Measurements from ENCODE around the gene ZMYND8. TPM values are rescaled to one million over a fixed set of nuclear protein-coding genes. Genes with fewer than 3 reads are reported as not detected.
"Not testable (repeated sequence)": the region's sequence is repeated elsewhere in the genome, so short reads cannot be mapped to it uniquely, and the experiment has no call there.

Gene ZMYND8
- polyA plus RNA-seq, 3 donors: 41.8 to 44.2 (median 43.6) TPM

DNA sequence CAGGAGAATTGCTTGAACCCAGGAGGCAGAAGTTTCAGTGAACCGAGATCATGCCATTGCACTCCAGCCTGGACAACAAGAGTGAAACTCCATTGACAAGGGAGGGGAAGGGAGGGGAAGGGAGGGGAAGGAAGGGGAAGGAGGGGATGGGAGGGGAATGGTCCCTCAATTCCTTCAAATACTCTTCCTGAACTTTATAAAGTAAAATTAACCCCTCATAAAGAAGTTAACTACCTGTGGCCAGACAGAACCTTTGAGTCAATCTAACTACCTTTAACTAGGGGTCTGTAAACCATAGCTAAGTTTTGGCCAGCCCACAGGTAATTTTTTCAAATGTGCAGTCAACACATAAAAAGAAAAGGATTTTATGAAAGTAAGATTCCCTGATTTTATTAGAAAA, 131.0 kb downstream of the ZMYND8 start:
- no peak for DNase-seq (ENCODE audit: extremely low read depth in 1 of 11, low read depth in 9 of 11, low spot score in 4 of 11)

DNA sequence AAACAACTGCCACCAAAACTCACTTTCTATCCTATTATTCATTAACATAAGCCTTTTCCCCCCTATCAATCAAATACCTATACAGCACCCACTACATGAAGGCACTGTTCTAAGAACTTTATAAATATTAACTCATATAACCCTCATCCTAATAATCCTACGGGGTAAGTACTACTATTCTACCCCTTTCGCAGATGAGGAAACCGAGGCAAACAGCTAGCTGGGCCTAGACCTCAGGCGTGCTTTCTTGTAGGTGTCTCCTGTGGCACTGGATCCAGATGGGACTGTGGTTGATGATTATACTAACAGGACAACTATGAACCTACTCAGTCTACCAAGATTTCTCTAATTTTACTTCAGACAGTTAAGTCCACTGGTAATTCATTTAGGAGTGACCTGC, 131.6 kb downstream of the ZMYND8 start:
- no peak for DNase-seq (ENCODE audit: extremely low read depth in 1 of 11, low read depth in 9 of 11, low spot score in 4 of 11)

DNA sequence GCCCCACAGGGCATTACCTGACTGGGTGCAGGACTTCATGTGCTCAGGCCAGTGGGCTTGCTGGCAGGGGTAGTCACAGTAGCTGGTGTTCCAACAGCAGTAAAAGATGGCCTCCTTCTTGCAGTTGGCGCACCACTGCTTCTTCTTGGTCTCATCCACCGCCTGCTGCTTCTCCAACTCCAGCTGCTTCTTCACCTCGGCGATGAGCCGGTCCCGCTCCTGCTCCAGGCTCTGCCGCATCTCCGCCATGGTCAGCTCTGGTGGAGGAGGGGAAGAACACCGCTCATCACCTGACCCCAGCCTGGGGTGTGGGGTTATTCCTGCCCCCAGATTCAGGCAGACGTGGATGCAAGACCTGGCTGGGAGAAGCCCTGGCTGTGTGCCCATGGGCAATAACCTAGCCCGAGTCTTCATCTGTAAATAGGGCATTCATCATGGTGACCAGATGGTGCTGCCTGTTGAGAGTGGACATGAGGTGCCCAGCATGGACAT, 132.2 kb downstream of the ZMYND8 start:
- DNase-seq (ENCODE audit: extremely low read depth in 1 of 11, low read depth in 9 of 11, low spot score in 4 of 11): no peak

DNA sequence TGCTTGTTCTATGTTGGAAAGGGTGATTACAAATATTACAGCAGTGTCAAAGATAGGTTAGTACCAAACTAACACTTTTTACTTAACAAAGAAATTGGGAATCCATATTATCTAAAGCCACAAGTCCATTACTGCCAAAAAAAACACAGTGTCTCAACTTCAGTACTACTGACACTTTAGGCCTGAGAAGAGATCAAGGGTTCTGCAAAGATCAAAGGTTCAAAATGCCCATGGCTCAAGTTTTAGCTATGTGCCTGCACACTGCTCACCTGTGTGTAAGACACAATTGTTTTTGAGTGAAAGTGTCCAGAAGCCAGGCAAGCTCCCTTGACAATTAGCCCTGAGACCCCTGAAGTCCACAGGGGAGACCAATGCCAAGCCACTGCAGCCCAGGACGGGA, 132.6 kb downstream of the ZMYND8 start:
- DNase-seq (ENCODE audit: extremely low read depth in 1 of 11, low read depth in 9 of 11, low spot score in 4 of 11): no peak

DNA sequence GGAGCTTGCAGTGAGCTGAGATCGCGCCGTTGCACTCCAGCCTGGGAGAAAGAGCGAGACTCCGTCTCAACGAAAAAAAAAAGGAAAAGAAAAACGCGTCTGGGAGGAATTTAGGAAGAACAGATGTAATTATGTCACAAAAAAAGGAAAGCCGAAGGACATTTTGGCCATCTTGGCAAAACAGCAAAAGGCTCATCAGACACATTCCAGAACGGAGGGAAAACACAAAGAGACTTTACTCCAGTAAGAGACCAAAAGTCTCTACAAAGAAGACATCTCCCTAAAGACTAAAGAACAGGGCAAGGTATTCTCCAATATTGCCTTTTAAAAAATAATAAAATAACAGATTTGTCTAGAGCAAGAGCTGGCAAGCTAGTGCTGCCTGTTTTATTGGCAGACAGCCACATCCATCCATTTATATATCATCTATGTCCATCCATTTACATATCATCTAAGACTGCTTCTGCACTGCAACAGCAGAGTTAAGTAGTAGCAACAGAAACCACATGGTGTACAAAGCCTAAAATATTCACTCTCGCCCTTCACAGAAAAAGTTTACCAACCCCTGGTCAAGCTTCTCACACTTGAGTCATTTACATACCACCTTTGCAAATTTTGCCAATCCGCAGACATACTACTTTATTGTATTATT, 133.9 kb downstream of the ZMYND8 start:
- DNase-seq (ENCODE audit: extremely low read depth in 1 of 11, low read depth in 9 of 11, low spot score in 4 of 11): no peak

DNA sequence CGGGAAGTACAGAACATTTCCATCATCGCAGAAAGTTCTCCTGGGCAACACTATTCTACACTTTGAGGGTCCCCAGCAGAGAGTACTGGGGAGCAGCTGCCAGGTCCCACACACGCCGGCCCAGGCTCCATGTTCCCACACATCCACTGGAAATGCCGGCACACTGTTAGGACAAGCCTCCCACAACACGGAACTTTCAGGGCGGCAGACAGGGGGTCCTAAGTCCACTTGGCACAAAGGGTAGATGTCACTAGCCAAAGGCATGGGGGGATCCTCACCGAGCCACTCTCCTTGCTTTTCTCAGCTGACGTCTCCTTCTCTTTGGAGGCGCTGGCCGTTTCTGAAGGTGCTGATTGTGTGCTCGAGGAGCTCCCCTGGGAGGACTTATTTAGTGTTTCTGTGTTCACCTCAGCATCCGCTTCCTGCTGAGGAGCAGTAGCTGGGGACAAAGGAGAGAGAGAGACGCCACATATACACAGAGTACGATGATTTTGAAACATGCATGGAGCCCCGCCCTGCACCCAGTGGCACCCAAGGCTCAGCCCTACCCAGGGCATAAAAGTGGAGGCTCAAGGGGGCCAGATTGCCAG, 135.4 kb downstream of the ZMYND8 start:
- DNase-seq (ENCODE audit: extremely low read depth in 1 of 11, low read depth in 9 of 11, low spot score in 4 of 11): no peak

DNA sequence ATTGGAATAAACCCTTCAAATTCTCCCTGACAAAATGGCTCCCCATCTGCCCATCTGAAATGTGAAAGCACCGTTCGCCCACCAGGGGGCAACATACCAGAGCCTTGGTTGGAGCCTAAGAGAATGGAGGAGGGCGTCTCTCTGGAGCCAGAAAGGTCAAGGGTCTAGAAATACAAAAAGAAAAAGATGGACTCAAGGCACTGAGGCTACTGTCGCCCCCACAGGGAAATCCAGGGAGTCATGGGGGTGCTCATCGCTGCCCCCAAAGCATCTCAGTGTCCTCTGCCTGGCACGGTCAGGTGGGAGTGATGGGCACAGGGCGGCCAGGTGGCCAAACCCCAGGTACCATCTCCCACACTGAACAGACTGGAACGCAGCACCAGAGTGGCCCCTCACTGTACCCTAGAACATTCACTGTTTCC, 136.3 kb downstream of the ZMYND8 start:
- DNase-seq (ENCODE audit: extremely low read depth in 1 of 11, low read depth in 9 of 11, low spot score in 4 of 11): no peak

DNA sequence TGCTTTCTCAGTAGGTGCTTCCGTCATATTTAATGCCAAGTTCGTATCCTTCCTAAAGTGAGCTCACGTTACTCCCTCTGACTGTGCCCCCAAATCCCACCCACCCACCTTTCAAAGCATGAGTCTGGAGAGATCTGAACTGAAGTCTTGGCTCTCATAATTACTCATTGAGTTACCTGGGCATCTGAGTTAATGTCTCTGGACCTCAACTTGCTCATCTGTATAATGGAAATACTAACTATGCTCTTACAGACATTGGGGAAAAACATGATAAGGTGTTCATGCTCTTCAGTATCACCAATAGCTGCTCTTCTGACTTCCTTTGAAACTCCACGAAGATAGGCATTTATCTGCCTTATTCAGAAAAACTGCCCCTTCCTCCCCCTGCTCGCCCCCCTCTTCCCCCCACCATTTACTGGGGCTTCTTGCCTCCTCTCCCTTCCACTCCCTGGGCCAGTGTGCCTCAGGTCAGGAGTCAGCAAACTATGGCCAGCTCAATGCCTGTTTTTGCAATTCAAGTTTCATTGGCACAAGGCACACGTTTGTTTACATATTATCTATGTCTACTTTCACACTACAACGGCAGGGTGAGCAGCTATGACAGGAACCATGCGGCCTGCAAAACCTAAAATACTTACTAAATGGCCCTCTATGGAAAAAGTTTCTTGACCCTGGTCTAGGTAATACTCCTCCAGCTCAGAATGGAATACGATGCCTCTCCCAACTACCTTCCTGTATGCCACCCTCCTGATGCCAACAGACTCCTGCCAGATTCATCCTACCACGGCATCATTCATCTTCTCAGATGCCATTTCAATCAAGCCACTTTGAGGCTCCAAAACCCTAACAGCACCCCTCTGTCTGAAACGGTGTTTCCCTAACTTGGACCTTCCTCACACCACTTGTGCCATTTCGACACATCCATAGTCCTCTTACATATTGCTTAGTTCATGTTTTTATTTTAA, 138.7 kb downstream of the ZMYND8 start:
- no peak for DNase-seq (ENCODE audit: extremely low read depth in 1 of 11, low read depth in 9 of 11, low spot score in 4 of 11)

DNA sequence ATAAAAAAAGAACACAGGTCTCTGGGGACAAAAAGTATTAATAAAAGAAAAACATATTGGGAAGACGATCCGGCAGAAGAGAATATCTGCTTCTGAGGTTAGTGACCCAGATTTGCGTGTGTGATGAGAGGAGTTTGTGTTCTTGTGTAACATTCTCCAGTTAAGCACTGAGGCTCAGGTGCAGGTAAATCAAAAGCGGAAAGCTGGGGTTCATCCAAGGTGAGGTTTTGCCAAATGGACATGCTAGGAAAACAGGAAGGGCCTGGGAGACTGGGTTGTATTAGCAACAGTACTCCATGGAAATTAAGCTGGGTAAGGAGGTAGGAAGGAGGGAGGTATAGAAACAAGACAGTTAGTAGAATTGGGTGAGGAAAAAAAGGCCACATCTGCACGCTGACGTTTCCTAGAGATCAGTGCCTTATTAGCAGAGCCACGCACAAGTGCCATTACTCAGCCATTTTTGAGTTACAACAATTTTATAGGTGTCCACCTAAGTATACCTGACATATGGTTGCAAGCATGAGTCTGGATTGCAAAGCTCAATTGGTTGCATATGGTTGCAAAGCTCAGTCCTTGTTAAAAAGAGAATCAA, 139.6 kb downstream of the ZMYND8 start:
- DNase-seq (ENCODE audit: extremely low read depth in 1 of 11, low read depth in 9 of 11, low spot score in 4 of 11): no peak

DNA sequence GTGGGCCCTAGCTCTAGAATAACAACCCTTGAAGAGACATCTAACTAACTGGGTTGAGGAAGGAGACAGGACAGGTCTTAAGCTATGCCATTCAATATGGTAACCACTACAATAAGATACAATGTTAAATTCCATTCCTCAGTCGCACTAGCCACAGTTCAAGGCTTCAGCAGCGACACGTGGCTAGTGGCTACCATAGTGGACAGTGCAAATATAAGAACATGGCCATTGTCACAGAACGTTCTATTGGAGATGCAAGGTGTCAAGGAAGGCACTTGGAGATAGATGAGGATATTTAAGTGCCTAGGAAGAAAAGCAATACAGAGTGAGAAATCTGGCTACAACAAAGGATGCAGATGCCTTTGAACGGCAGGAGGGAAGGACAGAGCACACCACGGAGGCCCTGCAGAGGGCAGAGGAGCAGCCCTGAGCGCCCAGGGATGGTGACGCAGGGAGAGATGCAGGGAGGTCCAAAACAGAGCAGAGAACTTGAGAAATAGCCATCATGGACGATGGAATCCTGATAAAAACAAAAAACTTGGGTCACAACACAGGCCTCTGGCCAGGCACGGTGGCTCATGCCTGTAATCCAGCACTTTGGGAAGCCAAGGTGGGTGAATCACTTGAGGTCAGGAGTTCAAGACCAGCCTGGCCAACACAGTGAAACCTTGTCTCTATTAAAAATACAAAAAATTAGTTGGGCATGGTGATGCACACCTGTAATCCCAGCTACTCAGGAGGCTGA, 140.7 kb downstream of the ZMYND8 start:
- no peak for DNase-seq (ENCODE audit: extremely low read depth in 1 of 11, low read depth in 9 of 11, low spot score in 4 of 11)

DNA sequence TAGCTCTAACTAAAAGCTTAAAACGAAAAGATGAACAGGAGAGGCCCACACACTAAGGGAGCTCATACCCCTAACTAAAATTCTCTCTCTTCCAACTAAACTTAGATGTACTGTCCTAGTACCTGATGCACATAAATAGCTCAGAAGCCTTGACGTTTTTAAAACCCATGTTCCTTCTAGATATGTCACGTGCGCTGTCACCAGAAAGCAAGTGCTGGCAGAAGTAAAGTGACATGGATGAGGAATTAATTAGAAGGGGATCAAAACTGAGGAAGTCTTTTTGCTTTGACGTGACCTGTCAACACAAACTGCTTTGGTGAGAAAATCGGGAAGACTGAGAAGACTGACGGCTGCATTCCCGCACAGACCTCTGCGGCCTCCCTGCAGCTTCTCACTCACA, 142.5 kb downstream of the ZMYND8 start:
- no peak for DNase-seq (ENCODE audit: extremely low read depth in 1 of 11, low read depth in 9 of 11, low spot score in 4 of 11)

DNA sequence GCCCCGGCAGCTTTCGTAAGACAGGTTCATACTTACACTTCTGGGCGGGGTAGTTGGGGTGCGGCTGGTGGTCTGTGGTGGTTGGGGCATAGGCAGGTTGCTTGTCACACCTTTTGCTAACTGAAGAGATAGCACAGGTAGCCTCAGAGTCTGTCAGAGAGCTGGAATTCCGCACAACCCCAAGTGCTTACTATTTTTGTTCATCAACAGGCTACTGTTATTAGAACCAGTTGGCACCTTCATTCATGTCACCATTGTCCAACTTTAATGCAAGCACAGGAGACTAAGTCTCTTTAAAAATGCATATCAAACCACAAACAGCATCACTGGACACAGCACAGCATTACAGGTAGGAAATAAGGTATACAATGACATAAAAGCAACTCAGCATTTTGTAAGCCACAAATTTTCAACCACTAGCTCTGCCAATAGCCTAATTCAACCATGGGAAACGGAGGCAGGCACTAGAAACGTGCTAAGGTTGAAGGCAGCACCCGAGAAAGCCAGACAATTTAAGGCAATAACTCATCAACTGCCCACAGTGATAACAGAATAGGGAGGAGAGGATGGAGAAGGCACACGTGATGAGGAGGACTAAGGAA, 143.8 kb downstream of the ZMYND8 start:
- no peak for DNase-seq (ENCODE audit: extremely low read depth in 1 of 11, low read depth in 9 of 11, low spot score in 4 of 11)

DNA sequence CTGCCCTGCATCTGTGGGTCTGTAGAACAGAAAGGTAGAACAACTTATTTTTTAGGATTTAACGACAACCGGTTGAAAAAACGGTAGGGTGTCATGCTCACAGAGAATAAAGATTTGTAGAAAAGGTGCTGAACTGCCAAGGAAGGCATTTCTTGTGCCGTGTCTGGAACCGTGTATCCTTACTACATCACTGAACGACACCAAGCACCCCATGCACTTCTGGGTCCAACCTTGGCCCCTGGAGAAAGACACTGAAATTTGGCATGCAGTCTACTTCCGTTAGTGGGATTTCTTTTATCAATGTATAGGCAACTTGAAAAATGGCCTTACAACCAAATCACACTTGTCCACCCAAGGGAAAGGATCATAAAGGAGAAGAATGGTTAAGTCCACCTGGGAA, 145.5 kb downstream of the ZMYND8 start:
- no peak for DNase-seq (ENCODE audit: extremely low read depth in 1 of 11, low read depth in 9 of 11, low spot score in 4 of 11)

DNA sequence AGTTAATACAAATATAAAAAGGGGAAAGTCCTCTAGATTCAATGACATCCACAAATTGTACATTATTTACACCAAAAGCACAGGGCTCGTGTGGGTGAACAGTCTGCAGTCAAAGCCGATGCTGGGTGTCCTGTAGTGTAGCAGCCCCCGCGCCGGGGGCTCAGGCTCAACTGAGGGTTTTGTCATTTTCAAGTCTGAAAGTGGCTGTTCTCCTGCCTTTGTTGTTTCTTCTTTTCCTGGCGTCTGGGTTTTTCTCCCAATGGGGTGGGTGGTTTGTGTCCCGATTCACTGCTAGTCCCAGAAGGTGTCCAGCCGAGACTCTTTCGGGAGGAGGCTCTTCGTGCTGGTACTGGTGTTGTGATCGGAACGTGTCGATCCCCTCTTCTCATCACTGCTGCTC, 146.0 kb downstream of the ZMYND8 start:
- no peak for DNase-seq (ENCODE audit: extremely low read depth in 1 of 11, low read depth in 9 of 11, low spot score in 4 of 11)

DNA sequence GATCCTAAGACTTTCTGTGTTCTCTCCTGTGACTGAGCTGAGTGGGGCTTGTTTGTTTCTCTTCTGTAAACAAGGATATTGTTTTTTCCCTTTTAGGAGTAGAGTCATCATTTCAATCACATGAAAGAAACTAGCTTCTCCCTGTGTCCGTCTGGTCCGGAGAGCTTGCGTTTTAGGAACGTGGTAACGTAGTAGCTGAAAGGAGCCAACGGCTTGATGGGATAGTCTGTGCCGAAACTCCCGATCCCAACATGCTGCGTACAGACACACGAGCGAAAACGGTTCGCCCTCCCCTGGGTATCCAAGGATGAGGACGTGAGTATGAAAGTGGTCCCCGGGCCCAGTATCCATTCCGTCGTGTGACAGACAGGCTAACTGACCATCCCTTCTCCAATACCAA, 146.5 kb downstream of the ZMYND8 start:
- no peak for DNase-seq (ENCODE audit: extremely low read depth in 1 of 11, low read depth in 9 of 11, low spot score in 4 of 11)

DNA sequence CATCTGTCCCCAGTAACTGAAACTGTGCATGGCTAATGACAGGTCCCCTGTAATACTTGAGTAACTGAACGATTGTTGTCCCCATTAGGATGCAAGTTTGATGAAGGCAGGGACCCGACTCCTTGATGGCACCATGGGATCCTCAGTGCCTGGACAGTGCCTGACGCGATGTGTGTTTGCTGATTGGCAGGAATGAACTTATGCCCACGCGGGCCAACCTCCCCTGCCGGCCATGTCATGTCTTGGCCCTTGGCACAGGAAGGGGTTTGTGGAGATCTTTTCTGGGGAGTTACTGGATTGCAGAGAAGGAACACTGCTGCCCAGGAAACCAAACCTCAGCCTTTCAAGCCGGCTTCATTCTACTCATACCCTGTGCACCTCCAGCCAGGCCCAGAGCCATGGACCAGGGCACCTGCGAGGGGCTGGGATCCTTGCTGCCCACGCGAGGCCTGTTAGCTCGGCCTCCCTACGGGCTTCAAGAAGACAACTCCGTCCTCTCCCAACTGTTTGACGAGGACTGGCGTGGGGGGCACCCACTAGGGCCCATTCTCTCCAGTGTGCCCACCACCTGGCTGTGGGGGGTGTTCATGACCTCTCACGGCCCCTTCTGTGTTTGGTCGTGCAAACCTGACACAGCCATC, 147.8 kb downstream of the ZMYND8 start:
- DNase-seq (ENCODE audit: extremely low read depth in 1 of 11, low read depth in 9 of 11, low spot score in 4 of 11): no peak

DNA sequence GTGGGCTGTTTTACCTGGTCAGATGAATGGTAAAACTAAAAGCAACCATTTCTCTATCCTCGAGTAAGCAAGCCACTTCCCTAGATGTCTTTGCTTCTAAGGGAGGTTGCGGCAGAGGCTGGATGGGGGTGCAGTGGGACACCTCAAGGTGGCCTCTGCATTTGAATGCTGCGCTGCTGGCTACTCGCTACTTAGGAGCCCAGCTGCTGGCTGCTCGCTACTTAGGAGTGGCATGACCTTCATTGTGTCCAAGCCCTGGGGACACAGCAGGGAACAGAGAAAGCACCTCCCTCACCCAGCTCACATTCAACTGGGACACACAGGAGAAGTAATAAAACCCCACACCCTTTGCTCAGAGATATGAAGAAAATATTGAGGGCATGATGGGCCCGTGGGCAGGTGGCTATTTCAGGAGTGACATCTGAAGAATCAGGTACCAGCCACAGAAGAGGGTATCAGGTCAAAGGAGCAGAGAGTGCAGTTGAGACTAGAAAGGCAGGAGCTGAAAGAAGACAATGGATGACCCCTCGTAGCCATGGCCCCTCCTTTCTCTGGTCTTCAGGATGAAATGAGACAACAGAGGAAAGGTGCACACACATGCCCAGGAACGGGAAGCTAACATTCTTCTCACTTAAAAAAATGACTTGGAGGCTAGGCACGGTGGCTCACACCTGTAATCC, 149.4 kb downstream of the ZMYND8 start:
- no peak for DNase-seq (ENCODE audit: extremely low read depth in 1 of 11, low read depth in 9 of 11, low spot score in 4 of 11)

DNA sequence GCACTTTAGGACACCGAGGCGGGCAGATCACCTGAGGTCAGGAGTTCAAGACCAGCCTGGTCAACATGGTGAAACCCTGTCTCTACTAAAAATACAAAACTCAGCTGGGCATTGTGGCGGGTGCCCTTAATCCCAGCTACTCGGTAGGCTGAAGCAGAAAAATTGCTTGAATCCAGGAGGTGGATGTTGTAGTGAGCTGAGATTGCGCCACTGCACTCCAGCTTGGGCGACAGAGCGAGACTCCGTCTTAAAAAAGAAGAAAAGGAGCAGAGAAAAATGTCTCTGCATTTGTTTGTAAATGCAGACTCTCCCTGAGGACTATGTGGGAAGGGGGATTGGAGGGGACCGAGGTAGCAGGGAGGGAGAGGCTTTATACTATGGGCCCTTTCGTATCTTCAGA, 149.9 kb downstream of the ZMYND8 start:
- not testable (repeated sequence) for DNase-seq (ENCODE audit: extremely low read depth in 1 of 11, low read depth in 9 of 11, low spot score in 4 of 11)
